Tibial nerve (tissue), 3 donors: ENCODE data around the gene SYNE4.

Experiments
- EP300 ChIP-seq, 2 donors: sonication (generic); formaldehyde crosslinking; IDR thresholded peaks; one replicate each; pipeline ENCODE4 v1.6.1; 2017; ENCODE audit warnings: antibody characterized with exemption in 2 of 2, mild to moderate bottlenecking in 1 of 2
- POLR2A ChIP-seq, 2 donors: fragments of 450-650 bp; IDR thresholded peaks; one replicate each; pipeline ENCODE4 v1.6.1; 2017; ENCODE audit warnings: antibody characterized with exemption in 2 of 2, mild to moderate bottlenecking in 2 of 2, moderate library complexity in 2 of 2

DNA sequence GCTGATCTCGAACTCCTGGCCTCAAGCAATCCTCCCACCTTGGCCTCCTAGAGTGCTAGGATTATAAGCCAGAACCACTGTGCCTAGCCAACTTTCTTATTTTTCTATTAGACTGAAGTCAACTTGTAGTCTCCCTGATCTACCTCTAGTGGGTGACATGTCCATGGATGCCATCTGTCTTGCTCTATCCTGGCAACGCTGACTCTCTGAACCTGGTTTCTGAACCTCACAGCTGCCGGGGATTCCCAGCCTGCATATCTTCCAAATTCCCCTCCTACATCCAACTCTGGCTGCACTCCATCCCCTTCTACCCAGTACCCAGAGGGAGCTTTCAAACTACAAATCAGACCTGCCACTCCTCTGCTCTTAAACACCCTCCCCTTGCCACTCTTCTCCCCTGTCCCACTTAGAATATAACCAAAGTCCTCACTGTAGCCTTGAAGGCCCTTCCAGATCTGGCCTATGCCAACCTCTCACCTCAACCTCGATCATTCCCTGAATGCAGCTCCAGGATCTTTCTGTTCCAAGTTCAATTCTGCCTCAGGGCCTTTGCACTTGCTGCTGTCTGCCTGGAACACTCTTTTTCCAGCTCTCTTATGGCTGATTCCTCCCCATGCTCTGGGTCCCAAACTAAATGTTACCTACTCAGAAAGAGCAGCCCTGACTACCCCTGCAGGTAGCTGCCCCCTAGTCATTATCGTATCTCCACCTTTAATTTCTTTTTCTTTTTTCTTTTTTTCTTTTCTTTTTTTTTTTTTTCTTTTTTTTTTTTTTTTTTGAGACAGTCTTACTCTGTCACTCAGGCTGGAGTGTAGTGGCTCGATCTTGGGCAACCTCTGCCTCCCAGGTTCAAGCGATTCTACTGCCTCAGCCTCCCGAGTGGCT, 21.9 kb upstream of the SYNE4 start:
- TF ChIP-seq EP300 (IDR thresholded peaks at IDR 0.05) = no peak
- no peak for TF ChIP-seq POLR2A (IDR thresholded peaks at IDR 0.05)
